Fibroblast of skin of scalp (primary cell): ENCODE measurements around the gene TRPC4AP.

ENCODE experiments used
- DNase-seq: peaks from one replicate; pipeline ENCODE4 v3.0.0-alpha.2; 2013

TRPC4AP gene

DNA sequence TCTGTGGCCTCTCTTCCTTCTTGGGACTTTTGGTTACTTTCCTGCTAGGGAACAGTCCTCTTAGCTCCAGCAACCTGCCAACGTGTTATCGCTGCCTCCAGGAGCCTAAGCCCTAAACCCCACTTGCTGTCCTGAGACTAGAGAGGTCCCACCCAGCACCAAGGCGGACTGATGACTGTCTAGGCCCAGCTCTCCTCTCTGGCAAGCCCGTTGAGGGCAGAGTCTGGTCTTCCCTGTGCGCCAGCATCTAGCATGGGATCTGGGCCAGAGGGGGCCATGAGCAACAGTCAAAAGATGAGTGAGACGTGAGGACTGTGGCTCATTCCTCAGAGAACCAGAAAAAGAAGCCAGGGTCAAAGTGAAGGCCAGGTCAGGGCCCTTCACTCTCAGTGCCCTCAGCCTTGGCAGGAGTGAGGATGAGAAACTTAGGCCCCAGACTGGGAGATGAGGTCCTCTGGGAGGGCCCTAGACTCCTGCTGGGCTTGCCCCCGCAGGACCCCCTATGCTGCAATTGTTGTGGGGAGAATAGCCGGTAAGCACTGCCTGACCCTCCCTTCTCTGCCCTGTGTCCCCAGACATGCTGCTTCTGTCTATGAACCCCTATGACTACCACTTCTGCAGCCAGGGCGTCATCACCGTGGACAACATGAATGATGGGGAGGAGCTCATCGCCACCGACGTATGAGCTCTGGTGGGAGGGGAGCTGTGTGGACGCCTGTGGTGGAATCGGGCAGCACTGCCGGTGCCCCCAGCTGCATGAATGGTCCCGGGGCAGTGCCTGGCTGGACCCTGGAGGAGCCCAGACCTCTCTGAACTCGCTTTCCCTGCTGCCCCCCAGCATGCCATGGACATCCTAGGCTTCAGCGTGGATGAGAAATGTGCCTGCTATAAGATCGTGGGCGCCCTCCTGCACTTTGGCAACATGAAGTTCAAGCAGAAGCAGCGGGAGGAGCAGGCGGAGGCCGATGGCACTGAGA, 106.0 kb downstream of the TRPC4AP start:
- DNase-seq: no peak

DNA sequence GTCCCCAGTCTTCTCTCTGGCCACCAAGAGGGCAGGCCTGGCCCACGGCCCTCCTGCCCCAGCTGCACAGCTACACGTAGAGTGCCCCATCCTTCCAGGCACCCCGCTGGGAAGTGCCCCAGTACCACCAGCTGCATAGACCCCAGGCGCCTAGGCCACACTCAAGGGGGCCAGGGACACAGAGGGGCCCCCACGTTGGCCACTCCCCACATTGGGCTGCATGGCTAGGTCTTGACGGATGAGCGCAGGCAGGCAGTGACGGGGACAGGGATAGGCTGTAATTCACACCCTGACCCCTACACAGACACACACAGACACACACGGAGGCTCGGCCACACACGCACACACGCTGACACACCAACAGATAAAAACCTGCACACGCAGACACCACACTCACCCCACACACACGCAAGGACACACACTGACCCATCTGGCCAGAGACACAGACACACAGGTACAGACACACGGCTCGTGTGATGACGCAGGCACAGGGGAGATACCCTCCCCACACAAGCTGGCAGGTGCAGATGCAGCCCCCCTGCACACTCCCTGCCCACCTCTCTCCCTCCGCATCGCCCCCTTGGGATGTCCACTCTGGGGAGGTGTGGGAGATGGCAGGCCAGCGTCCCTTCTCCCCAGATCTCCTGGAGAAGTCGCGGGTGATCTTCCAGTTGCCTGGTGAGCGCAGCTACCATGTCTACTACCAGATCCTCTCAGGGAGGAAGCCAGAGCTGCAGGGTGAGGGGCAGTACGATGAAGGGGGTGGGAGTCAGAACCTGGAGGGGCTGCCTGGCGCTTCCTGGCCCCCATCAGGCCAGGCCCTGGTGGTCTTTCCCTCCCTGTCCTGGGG, 106.9 kb downstream of the TRPC4AP start:
- no peak for DNase-seq

DNA sequence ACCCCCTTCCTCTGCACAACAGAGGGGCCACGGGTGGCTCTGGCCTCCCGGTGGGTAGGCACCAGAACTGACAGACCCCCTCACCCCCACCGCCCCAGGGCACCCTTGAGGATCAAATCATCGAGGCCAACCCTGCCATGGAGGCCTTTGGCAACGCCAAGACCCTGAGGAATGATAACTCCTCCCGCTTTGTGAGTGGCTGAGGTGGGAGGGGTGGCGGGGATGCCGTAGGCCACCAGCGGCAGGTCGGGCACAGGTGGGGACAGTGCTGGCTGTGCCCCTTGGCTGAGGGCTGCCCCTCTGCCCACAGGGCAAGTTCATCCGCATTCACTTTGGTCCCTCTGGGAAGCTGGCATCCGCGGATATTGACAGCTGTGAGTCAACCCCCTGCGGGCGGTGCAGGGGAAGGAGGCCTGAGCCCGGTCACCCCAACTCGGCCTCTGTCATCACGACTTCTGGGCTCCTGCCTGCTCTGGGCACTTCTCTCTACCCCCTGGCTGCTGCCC, 107.8 kb downstream of the TRPC4AP start:
- no peak for DNase-seq

DNA sequence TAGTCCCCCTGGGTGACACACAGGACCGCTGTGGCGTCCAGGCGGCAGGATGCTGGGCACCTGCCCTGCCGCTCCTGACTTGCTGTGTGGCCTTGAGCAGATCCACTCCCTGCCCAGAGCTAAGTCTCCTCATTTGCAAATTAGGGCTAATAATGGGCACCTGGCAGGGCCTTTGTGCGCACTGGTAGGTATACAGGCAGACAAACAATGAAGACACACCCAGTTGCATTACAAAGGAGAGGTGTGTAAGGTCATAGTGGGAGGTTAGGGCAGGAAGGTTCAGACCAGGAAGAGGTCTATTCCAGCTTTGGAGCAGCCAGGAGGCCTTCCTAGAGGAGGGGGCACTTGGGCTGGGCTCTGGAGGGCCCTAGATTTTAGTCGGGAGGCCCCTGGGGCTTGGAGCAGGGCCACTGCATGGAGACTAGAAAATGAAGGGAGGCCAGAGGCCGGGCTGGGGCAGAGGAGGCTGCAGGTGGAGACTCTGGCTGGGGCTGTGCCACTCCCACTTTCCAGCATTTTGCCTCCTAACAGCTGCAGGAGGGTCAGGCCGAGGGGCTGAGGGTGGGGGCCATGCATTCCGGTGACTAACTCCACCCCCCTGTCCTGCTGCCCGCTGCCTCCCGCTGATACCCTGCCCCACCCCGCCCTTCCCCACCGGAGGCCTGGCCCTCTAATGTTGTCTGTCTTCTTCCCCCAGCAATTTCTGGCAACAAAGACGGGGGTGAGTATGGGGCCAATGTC, 108.4 kb downstream of the TRPC4AP start:
- DNase-seq: no peak

GRCh38 chr20:34983089-34983820, 109.4 kb downstream of the TRPC4AP start:
- DNase-seq: no peak

DNA sequence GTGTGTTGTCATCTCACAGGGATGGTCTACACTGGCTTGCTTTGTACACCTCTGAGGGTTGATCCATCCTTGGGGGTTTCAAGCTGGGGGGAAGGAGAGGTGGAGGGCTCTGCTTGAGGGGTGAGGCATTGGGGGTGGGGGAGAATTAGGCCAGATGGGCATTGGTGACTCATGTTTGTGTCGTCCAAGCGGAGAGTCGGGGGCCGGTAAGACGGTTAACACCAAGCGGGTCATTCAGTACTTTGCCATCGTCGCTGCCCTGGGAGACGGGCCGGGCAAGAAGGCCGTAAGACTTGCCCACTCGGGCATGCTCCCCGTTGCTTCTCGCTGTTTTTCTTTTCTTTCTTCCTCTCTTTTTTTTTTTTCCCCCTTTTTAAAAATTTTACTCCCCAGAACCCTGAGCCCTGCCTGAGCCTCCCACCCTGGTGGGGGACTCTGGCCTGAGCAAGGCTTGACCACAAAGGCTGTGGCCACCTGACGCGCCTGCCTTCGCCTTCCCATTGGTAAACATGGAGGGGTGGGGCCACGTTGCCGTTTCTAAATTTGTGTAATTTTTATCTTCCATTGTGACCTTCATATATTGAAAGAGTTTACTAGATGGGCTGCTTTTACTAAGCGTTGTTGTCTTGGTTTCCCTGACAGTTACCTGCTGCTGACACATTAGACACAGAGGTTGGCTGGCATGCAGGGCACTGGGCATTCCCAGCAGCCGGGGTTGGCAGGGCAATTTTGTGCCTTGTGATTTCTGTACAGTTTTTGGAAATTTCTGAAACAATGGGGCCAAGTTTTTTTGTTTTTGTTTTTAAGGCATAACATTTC, 110.1 kb downstream of the TRPC4AP start:
- DNase-seq: no peak

DNA sequence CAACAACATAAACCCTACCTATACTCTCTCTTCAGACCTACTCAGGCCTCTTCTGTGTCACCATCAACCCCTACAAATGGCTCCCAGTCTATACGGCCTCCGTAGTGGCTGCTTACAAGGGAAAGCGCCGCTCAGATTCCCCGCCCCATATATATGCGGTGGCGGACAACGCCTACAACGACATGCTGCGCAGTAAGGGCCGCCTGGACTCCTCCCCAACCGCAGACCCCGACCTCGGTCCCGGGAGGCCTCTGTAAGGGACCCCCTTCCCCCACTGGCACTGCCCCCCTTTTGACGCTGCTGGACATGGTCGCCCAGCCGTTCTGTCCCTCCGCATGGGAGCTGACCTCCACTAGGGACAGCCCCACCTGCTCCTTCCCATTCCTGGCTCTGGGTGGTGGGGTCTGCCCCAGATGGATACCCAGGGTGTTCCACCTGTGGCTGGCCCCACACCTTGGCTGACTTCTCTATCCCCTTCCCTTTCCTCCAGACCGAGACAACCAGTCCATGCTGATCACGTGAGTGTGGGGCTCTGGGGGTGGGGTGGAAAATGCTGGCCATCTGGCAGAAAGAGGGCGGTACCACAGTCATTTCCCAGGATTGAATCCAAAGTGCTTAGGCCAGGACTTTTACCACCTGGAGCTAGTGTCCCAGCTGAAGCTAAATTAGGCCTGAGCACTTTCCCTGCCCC, 111.9 kb downstream of the TRPC4AP start:
- no peak for DNase-seq

DNA sequence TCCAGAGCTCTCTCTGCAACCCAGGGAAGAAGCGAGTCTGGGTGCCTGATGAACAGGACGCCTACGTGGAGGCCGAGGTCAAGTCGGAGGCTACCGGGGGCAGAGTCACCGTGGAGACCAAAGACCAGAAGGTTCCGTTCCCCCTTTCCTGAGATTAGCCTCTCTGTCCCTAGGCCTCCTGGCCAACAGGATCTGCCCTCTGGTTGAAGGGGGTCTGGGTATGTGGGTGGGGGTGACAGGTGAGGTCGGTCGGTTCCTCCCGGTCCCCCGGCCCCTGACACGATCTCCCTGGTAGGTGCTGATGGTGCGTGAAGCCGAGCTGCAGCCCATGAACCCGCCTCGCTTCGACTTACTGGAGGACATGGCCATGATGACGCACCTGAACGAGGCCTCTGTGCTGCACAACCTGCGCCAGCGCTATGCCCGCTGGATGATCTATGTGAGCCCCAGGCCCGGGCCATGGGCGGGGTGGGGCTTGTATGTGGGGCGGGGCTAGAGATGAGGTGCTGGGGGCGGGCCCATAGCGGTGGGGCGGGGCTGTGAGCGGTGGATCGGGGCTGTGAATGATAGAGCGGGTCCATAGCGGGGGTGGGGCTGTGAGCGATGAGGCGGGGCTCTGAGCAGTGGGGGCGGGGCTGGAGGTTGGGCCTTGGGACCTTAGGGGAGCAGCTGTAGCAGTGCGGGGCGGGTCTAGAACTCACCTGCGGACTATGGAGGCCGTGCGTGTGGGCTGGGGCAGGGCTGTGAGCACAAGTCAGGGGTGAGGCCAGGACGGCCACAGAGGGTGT, 113.0 kb downstream of the TRPC4AP start:
- no peak for DNase-seq

DNA sequence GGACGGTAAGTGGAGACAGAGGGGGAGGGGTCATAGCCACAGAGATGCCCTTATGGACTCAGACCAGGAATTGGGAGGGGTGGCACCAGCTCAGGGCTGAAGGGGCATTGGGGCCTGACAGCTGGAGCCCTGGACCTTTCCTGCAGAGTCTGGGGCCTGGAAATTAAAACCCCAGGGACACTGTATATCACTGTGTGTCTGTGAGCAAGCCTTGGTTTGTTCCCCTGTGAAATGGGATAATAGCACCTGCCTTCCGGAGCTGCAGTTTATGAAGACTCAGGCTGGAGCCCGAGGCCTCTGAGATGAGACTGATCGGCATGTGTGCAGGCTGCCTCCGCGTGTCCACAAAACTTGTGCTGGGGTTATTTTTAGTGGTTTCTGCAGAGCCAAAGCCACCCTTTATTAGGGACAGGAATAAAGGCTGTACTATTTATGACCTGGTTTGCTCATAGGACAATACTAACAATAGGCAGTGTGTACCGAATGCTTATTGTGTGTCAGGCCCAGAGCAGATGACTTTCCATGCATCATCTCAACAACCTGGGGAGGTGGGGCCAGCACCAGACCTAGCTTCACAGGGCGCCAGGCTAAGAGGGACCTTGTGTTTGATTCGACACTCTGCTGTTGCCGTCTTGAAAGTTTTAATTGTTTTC, 114.4 kb downstream of the TRPC4AP start:
- no peak for DNase-seq

DNA sequence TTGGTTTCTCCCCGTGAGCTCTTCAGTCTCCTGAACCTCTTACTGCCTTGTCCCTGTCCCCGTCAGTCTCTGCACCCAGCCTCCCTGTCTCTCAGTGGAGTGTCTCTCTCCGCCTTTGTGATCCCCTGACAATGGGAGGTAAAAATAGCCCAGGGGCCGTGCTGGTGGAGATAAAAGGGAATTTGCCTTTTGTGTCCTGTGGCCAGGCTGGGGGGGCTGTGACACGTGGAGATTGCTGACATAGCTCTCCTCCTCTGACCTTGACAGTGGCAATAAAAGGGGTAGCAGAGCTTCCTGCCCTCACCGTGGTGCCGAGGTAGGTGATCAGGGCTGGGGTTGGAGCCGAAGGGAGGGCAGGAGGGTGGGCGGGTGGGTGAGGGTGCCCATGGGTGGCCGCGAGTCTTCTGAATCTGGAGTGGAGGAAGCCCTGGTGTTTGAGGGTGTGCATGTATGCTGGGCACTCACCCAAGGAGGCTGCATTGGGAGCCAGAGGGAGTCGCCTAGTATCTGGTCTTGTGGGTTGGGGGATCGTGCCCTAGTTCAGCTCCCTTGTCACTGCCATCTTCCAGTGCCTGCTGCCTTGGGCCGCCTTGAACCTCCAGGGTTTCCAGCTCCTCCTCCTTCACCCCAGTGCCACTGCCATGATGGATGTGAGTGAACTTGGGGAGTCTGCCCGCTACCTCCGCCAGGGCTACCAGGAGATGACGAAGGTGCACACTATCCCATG, 115.1 kb downstream of the TRPC4AP start:
- DNase-seq: no peak

DNA sequence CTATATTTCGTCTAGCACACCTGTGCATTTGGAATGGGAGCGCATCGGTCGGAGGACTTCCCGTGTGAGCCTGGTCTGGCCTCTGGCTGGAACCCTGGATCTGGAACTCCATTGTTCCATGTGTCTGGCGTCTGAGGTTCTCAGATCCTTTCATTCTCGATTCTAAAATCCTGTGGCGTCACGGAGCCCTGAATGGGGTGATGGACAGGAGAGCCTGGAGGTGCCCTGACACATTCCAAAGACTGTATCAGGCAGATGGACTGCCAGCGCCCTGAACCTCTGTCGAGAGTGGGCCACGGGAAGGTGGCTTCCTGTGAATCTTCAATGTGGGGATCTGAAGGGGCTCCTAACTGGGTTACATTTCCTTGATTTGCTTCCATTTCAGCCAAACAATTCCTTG, 116.3 kb downstream of the TRPC4AP start:
- no peak for DNase-seq

GRCh38 chr20:34974246-34974645, 118.4 kb downstream of the TRPC4AP start:
- DNase-seq: no peak

DNA sequence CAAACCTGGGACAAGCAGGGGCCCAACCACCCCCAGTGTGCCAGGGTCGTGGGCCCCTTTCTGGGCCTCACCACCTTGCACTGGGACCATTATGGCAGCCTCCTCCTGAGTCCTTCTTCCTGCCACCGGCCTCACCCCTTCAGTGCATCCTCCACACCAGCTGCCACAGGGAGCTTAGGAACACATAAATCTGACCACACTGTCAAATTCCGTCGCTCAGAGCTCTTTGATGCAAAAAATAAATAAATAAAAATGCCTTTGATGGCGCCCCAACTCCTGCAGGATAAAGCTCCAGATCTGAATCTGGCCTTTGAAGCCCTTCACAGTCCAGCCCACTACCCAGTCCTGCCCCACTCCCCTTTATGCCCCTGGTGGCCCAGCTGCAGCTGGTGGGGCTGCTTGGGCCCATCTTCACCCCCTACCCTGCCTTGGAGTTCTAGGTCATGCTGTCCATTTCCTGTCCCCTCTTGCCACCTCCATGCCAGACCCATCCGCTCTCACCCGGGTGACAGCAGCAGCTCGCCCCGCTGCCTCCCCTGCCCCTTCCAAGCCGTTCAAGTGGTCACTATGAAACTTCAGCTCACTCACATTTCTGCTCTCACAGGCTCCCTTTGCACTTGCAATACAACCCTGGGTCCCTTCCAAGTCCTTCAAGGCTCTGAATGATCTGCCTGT, 120.9 kb downstream of the TRPC4AP start:
- no peak for DNase-seq

DNA sequence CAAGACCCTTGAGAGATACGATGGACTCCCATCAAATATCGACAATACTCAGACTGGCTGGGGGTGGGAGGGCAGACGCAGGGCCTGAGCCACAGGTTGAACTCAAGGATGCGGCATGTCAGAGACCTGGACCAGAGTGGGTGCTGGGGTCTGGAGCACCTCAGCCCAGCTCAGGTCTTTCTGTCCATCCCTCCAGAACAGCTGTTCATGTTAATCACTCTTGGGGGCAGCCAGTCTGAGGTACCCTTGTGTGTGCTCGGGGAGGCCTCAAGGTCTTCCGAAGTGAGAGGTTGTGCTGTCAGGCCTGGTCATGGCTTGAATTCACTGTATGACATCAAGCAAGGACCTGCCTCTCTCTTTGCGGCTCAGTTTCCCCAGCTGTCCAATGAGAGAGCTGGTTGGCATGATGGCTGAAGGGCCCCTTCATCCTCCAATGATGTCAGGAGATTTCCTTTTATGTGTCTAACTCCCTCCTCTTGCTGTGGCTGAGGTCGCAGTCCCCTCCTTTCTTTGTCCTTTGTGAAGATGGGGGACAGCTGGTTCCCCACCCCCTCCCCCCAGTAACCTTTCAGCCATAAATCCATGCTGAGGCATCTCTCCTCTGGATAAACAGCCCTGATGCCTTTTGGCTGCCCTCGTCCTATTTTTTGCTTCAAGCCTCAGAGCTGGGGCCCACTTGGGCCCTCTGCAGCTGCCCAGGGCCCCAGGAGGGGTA, 121.6 kb downstream of the TRPC4AP start:
- no peak for DNase-seq

GRCh38 chr20:34970193-34970840, 122.3 kb downstream of the TRPC4AP start:
- DNase-seq: no peak

DNA sequence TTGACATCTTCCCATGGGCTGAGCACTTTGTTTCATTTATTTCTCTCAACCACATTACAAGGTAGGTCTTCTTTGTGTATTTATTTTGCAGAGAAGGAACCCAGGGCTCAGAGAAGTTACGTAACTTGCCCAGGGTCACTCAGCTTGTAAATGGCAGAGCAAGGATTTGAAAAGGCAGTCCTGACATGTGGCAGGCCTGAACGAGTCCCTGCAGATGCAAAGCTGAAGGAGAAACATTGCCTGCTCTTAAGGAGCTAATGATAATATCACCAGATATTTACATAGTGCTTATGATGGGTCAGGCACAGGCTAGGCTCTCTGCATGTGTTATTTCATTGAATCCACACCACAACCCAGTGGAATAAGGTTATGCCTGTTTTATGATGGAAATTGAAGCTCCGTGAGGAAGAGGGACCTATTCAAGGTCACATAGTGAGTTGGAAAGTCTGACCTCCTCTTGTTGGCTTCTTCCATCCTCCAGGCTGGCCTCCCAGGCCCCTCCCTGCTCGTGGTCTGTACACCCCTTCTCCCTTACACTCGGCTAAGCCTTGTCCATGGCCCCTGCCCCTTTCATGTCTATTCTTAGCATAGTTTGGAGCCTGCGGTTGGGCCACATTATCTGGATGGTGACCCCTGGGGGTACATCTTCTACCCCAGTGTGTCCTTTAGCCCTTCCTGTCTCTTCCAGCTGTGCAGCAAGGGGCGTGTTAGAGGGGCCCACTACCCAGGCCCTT, 124.4 kb downstream of the TRPC4AP start:
- DNase-seq: no peak
